Upper lobe of right lung (tissue), 1 donor: Measurements from ENCODE around the gene ZCRB1. TPM values are rescaled to one million over a fixed set of nuclear protein-coding genes. Genes with fewer than 3 reads are reported as not detected.

Source experiments
- ATAC-seq: fragments of 200-7000 bp; cut with Tn5 transposase; one replicate; pipeline ENCODE4 v1.9.1; 2020; ENCODE audit warnings: mild to moderate bottlenecking, moderate library complexity
- DNase-seq: peaks from one replicate; pipeline ENCODE4 v3.0.0-alpha.2; 2020
- H3K27ac ChIP-seq: fragments of 200-600 bp; one replicate; pipeline ENCODE4 v1.8.0; 2022
- H3K27me3 ChIP-seq: fragments of 200-600 bp; one replicate; pipeline ENCODE4 v1.8.0; 2022; ENCODE audit warnings: mild to moderate bottlenecking
- H3K36me3 ChIP-seq: fragments of 200-600 bp; one replicate; pipeline ENCODE4 v1.8.0; 2022
- H3K4me1 ChIP-seq: fragments of 200-600 bp; one replicate; pipeline ENCODE4 v1.8.0; 2022
- H3K4me3 ChIP-seq: fragments of 200-600 bp; one replicate; pipeline ENCODE4 v1.8.0; 2022; ENCODE audit warnings: mild to moderate bottlenecking
- H3K9me3 ChIP-seq: fragments of 200-600 bp; one replicate; pipeline ENCODE4 v1.8.0; 2022
- CTCF ChIP-seq: fragments of 200-600 bp; IDR thresholded peaks from one replicate; pipeline ENCODE4 v1.8.0; 2022; ENCODE audit warnings: antibody characterized with exemption
- intact Hi-C: fragments of 100-400 bp; cut with DNase I; formaldehyde crosslinking; loops from one replicate; pipeline ENCODE4 v1.11.0; 2022
- total RNA-seq: library from RNA; stranded (reverse); fragmentation: NEBNext Ultra II Directional; extraction: Animal tissue kit (Norgen Biotek cat#: 25700); gene quantifications from one replicate; pipeline ENCODE4 v1.2.1, GENCODE V29; 2021
- donor health status: DM: no; HTN: yes; CAD: no; lungs with severe emphysema.

The ZCRB1 gene
- total RNA-seq, 1 donor from 2014 or later, result 36.2 TPM

- ATAC-seq (no peak), DNase-seq (no peak)
- intact Hi-C loops, result no loop called here
- no peak overlapping the region for H3K4me3 ChIP-seq
- no peaks in the 10 kb centered on the region for H3K27me3 ChIP-seq
- H3K4me1 ChIP-seq, result no peaks in the 10 kb centered on the region
- no peaks in the 10 kb centered on the region for H3K36me3 ChIP-seq
- TF ChIP-seq CTCF, result no peak
- no peak overlapping the region for H3K27ac ChIP-seq
- no peaks in the 10 kb centered on the region for H3K9me3 ChIP-seq
Observed at GRCh38 chr12:42346403-42347002, 20.6 kb upstream of the ZCRB1 start.

GRCh38 chr12:42343721-42344120 is 17.8 kb upstream of the ZCRB1 start:
- ATAC-seq (no peak), DNase-seq (no peak)
- Histone ChIP-seq H3K4me1 (no peaks in the 10 kb centered on the region), H3K27ac (no peak overlapping the region), H3K9me3 (no peaks in the 10 kb centered on the region), H3K36me3 (no peaks in the 10 kb centered on the region), H3K4me3 (no peak overlapping the region), H3K27me3 (no peaks in the 10 kb centered on the region)
- TF ChIP-seq CTCF, result no peak
- intact Hi-C loops, result no loop called here

GRCh38 chr12:42342028-42342427 is 16.1 kb upstream of the ZCRB1 start:
- Histone ChIP-seq H3K4me3 (no peak overlapping the region), H3K27ac (no peak overlapping the region), H3K27me3 (no peaks in the 10 kb centered on the region), H3K4me1 (no peaks in the 10 kb centered on the region), H3K9me3 (no peaks in the 10 kb centered on the region), H3K36me3 (peaks cover 10% of the 10 kb centered on the region)
- intact Hi-C loops, result no loop called here
- no peak for TF ChIP-seq CTCF
- ATAC-seq (no peak), DNase-seq (no peak)

GRCh38 chr12:42338280-42338679 is 12.4 kb upstream of the ZCRB1 start:
- Histone ChIP-seq H3K4me3 (no peak overlapping the region), H3K4me1 (no peaks in the 10 kb centered on the region)
- no peak for DNase-seq

GRCh38 chr12:42336286-42336685 is 10.4 kb upstream of the ZCRB1 start:
- TF ChIP-seq CTCF, result no peak

More at GRCh38 chr12:42338280-42338679, 12.4 kb upstream of the ZCRB1 start:
- H3K27ac ChIP-seq, result no peak overlapping the region
- TF ChIP-seq CTCF, result no peak
- no peaks in the 10 kb centered on the region for H3K9me3 ChIP-seq
- no peak for ATAC-seq
- no peaks in the 10 kb centered on the region for H3K27me3 ChIP-seq
- intact Hi-C loops, result loop anchor here (10.0 kb wide), 1 partner anchor 203 kb away; no protein-coding TSS in a partner anchor
- H3K36me3 ChIP-seq, result peaks cover 24% of the 10 kb centered on the region

More at GRCh38 chr12:42336286-42336685, 10.4 kb upstream of the ZCRB1 start:
- Histone ChIP-seq H3K27me3 (no peaks in the 10 kb centered on the region), H3K27ac (no peak overlapping the region), H3K4me3 (no peak overlapping the region), H3K4me1 (peaks cover 8% of the 10 kb centered on the region), H3K36me3 (peaks cover 24% of the 10 kb centered on the region), H3K9me3 (no peaks in the 10 kb centered on the region)
- intact Hi-C loops, result loop anchor here (10.0 kb wide), 1 partner anchor 201 kb away; no protein-coding TSS in a partner anchor
- ATAC-seq (no peak), DNase-seq (no peak)
